PFSK-1 (cell line): Measurements from ENCODE around the gene MED17.

ENCODE experiments used
- FOXP2 ChIP-seq: optimal IDR thresholded peaks from 2 replicates; pipeline ENCODE3; 2011; ENCODE audit warnings: borderline replicate concordance, control low read depth, inconsistent platforms; ENCODE audit not compliant: insufficient read depth; ENCODE audit errors: extremely low read length, extremely low read depth
- POLR2AphosphoS5 ChIP-seq: IDR thresholded peaks from 2 replicates; pipeline ENCODE4 v1.6.1; 2012; ENCODE audit warnings: low read depth, mild to moderate bottlenecking, control low read depth, low read length, moderate library complexity
- SIN3A ChIP-seq: IDR thresholded peaks from 2 replicates; pipeline ENCODE4 v1.6.1; 2012; ENCODE audit warnings: mild to moderate bottlenecking, low read length, moderate library complexity, borderline replicate concordance; ENCODE audit not compliant: insufficient read depth
- TAF1 ChIP-seq: IDR thresholded peaks from 2 replicates; pipeline ENCODE4 v1.6.1; 2012; ENCODE audit warnings: low read length, control low read depth, borderline replicate concordance; ENCODE audit not compliant: insufficient read depth
- TF ChIP-seq, protein P1 (sequence below), 2 experiments: IDR thresholded peaks; 2 replicates each; pipeline versions ENCODE4 v1.6.1 to v1.8.0; 2011 to 2012; ENCODE audit warnings: low read depth in 2 of 2, low read length in 2 of 2, control low read depth in 1 of 2, inconsistent platforms in 1 of 2, mild to moderate bottlenecking in 1 of 2, moderate library complexity in 1 of 2; ENCODE audit not compliant: insufficient read depth in 1 of 2

The MED17 gene

DNA sequence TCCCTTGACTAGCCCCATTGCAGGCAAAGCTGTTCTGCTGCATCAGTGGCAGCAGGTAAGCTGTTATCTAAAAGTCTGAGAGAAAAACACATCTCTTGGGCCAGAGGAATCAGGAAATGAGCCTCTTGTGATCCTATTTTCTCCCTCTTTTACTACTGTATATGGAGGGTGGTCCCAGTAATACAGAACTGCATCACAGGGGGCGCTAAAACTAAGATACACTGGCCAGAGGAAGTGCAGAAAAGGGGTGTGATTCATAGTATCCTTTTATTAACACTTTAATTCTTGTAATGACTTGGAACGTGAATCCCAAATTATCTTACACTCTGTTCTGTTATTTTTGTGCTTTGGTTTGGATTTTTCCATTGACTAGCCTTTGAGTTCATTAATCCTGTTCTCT is 8.8 kb upstream of the MED17 start:
- TF ChIP-seq TAF1 = no peak
- no peak for TF ChIP-seq POLR2AphosphoS5
- no peak for TF ChIP-seq FOXP2

DNA sequence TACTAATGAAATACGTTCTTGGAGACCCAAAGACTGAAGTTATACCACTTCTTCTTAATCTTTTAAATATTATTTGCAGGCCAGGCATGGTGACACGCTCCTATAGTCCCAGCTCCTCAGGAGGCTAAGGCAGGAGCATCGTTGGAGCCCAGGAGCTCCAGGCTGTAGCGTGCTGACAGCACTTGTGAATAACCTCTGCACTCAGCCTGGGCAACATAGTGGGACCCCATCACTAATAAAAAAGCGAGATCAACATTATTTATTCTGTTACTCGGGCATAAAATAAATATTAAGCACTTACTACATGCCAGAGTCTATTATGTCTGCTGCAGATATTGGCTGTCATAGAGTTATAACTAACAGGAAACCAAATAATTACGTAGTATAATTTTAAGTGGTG is 720 bp upstream of the MED17 start:
- TF ChIP-seq POLR2AphosphoS5 (no peak), SIN3A (no peak), TAF1 (no peak), FOXP2 (no peak)
- TF ChIP-seq, protein P1, sequence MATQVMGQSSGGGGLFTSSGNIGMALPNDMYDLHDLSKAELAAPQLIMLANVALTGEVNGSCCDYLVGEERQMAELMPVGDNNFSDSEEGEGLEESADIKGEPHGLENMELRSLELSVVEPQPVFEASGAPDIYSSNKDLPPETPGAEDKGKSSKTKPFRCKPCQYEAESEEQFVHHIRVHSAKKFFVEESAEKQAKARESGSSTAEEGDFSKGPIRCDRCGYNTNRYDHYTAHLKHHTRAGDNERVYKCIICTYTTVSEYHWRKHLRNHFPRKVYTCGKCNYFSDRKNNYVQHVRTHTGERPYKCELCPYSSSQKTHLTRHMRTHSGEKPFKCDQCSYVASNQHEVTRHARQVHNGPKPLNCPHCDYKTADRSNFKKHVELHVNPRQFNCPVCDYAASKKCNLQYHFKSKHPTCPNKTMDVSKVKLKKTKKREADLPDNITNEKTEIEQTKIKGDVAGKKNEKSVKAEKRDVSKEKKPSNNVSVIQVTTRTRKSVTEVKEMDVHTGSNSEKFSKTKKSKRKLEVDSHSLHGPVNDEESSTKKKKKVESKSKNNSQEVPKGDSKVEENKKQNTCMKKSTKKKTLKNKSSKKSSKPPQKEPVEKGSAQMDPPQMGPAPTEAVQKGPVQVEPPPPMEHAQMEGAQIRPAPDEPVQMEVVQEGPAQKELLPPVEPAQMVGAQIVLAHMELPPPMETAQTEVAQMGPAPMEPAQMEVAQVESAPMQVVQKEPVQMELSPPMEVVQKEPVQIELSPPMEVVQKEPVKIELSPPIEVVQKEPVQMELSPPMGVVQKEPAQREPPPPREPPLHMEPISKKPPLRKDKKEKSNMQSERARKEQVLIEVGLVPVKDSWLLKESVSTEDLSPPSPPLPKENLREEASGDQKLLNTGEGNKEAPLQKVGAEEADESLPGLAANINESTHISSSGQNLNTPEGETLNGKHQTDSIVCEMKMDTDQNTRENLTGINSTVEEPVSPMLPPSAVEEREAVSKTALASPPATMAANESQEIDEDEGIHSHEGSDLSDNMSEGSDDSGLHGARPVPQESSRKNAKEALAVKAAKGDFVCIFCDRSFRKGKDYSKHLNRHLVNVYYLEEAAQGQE (IDR thresholded peaks at IDR 0.05; ENCODE audit: insufficient read depth in 1 of 2, low read depth in 2 of 2, low read length in 2 of 2) = no peak

DNA sequence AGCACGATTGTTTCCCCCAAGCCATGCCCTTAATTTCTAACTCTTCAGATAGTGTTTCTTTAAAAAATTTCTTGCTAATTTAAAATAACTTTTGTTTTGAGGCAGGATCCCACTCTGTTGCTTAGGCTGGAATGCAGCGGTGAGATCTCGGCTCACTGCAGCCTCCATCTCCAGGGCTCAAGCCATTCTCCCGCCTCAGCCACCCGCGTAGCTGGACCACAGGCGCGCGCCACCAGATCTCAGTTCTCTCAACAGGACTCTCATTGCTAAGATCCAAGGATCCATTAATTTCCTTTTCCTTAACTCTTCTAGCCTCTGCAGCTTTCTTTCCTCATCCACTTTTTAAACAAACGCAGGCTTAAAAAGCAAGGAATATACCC is 327 bp upstream of the MED17 start:
- no peak for TF ChIP-seq POLR2AphosphoS5
- TF ChIP-seq, protein P1 (IDR thresholded peaks at IDR 0.05; ENCODE audit: insufficient read depth in 1 of 2, low read depth in 2 of 2, low read length in 2 of 2) = no peak
- TF ChIP-seq TAF1 = no peak
- no peak for TF ChIP-seq FOXP2
- TF ChIP-seq SIN3A = 0 out of 2 replicates have a peak, but pooled peaks have one; percentile 4

DNA sequence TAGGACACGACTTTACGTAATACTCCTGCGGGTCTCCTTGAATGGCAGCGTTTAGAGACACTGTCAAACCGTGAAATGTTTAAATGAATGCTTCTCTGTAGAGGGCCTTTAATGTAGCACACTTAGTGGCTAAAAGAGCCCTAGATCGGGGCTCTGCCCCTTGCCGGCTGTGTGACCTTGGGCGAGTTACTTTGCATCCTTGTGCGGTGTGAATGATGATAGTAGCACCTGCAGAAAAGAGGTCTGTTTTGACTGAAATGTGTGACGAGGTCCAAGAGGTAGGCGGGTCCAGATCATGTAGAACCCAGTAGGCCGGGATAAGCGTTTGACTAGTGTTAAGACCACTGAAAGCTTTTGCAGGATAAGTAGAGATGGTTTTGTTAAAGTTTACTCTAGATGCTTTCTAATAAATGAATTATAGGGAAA is 866 bp downstream of the MED17 start:
- no peak for TF ChIP-seq SIN3A
- TF ChIP-seq, protein P1 (IDR thresholded peaks at IDR 0.05; ENCODE audit: insufficient read depth in 1 of 2, low read depth in 2 of 2, low read length in 2 of 2) = no peak
- no peak for TF ChIP-seq FOXP2
- no peak for TF ChIP-seq TAF1
- no peak for TF ChIP-seq POLR2AphosphoS5

DNA sequence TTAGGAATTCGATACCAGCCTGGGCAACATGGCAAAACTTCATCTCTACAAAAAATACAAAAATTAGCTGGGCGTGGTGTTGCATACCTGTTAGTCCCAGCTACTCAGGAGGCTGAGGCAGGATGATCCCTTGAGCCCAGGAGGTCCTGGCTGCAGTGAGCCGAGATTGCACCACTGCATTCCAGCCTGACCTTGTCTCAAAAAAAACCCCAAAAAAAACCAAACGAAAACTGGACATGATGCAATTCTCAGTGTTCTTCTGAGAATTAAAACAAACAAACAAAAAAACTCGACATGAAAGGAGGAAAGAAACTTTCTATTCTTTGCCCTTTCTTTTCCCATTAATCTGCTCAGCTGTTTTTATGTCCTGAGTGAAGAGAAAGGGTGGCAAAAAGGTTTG is 7.4 kb downstream of the MED17 start:
- TF ChIP-seq TAF1 (no peak), SIN3A (no peak), FOXP2 (no peak)
- TF ChIP-seq, protein P1 (IDR thresholded peaks at IDR 0.05; ENCODE audit: insufficient read depth in 1 of 2, low read depth in 2 of 2, low read length in 2 of 2) = no peak
